Thymus (tissue), 11 donors: Measurements from ENCODE around the gene H19. TPM values are rescaled to one million over a fixed set of nuclear protein-coding genes. Genes with fewer than 3 reads are reported as not detected.

Experiments
- DNase-seq, 9 donors: peaks; one replicate each; pipeline ENCODE4 v3.0.0-alpha.2; 2013; ENCODE audit warnings: low spot score in 9 of 9, low read depth in 6 of 9, missing footprints in 1 of 9
- H3K27ac ChIP-seq, 2 donors: one replicate each; pipeline ENCODE4 v1.5.1; 2013; ENCODE audit warnings: control low read depth in 1 of 2, low read depth in 1 of 2, low read length in 1 of 2, mild to moderate bottlenecking in 1 of 2, moderate library complexity in 1 of 2
- H3K27me3 ChIP-seq, 2 donors: one replicate each; pipeline ENCODE4 v1.5.1; 2013; ENCODE audit warnings: low read length in 1 of 2; ENCODE audit not compliant: control insufficient read depth in 2 of 2, insufficient read depth in 1 of 2
- H3K36me3 ChIP-seq, 2 donors: one replicate each; pipeline ENCODE4 v1.5.1; 2013; ENCODE audit warnings: low read length in 1 of 2, mild to moderate bottlenecking in 1 of 2, moderate library complexity in 1 of 2; ENCODE audit not compliant: control insufficient read depth in 2 of 2, insufficient read depth in 2 of 2
- H3K4me1 ChIP-seq, 2 donors: one replicate each; pipeline ENCODE4 v1.5.1; 2013; ENCODE audit warnings: low read length in 2 of 2; ENCODE audit not compliant: control insufficient read depth in 2 of 2, insufficient read depth in 2 of 2
- H3K4me3 ChIP-seq, 2 donors: one replicate each; pipeline ENCODE4 v1.5.1; 2013; ENCODE audit warnings: low read length in 2 of 2, control low read depth in 1 of 2, mild to moderate bottlenecking in 1 of 2
- H3K9me3 ChIP-seq, 2 donors: one replicate each; pipeline ENCODE4 v1.5.1; 2013; ENCODE audit warnings: low read length in 1 of 2, mild to moderate bottlenecking in 1 of 2; ENCODE audit not compliant: control insufficient read depth in 2 of 2, insufficient read depth in 1 of 2
- WGBS: extraction: QIAGEN DNeasy Blood & Tissue Kit; methylation state at CpG from one replicate; pipeline ENCODE4 v1.1.7; 2013; 5-methylcytosine and 5-hydroxymethylcytosine counted together
- polyA plus RNA-seq: library from polyadenylated mRNA; stranded (reverse); fragments of 200-250 nt; gene quantifications from one replicate; pipeline ENCODE4 v1.2.3, GENCODE V29; 2013
- total RNA-seq: library from RNA; stranded (reverse); fragments of 120-200 nt; gene quantifications from one replicate; pipeline ENCODE4 v1.2.4, GENCODE V29; 2013
- donor health status: healthy.

Gene H19
- total and polyA plus RNA-seq, 2 donors = 102 to 413 TPM

GRCh38 chr11:1978720-1979473 is 18.7 kb downstream of the H19 start:
- no peaks in the 10 kb centered on the region for H3K4me1 ChIP-seq
- WGBS = 87% methylated on average over 10 of the region's 26 CpGs
- DNase-seq = no peak
- H3K27ac ChIP-seq = no peak overlapping the region
- H3K27me3 ChIP-seq = no peaks in the 10 kb centered on the region
- H3K4me3 ChIP-seq = no peak overlapping the region
- no peaks in the 10 kb centered on the region for H3K36me3 ChIP-seq
- H3K9me3 ChIP-seq = no peaks in the 10 kb centered on the region

- Histone ChIP-seq H3K27me3 (no peaks in the 10 kb centered on the region), H3K9me3 (no peaks in the 10 kb centered on the region), H3K36me3 (no peaks in the 10 kb centered on the region), H3K4me3 (no peak overlapping the region), H3K27ac (no peak overlapping the region), H3K4me1 (no peaks in the 10 kb centered on the region)
- no peak for DNase-seq
- WGBS = no CpG with 5 or more reads among the region's 13 CpGs
Observed at GRCh38 chr11:1975185-1975584, 22.5 kb downstream of the H19 start.

- H3K4me1 ChIP-seq = no peaks in the 10 kb centered on the region
- no peaks in the 10 kb centered on the region for H3K27me3 ChIP-seq
- H3K27ac ChIP-seq = no peak overlapping the region
- H3K36me3 ChIP-seq = no peaks in the 10 kb centered on the region
- H3K9me3 ChIP-seq = no peaks in the 10 kb centered on the region
- WGBS = 98% methylated on average over 10 of the region's 15 CpGs
- no peak for DNase-seq
- H3K4me3 ChIP-seq = no peak overlapping the region
Observed at GRCh38 chr11:1970956-1971355, 26.7 kb downstream of the H19 start.

- H3K27ac ChIP-seq = no peak overlapping the region
- no peaks in the 10 kb centered on the region for H3K36me3 ChIP-seq
- no peaks in the 10 kb centered on the region for H3K27me3 ChIP-seq
- H3K4me3 ChIP-seq = no peak overlapping the region
- no peaks in the 10 kb centered on the region for H3K9me3 ChIP-seq
- no peak for DNase-seq
- no CpG with 5 or more reads among the region's 23 CpGs for WGBS
- H3K4me1 ChIP-seq = no peaks in the 10 kb centered on the region
Observed at GRCh38 chr11:1969776-1970175, 27.9 kb downstream of the H19 start.

- no peak for DNase-seq
- H3K27me3 ChIP-seq = no peaks in the 10 kb centered on the region
- no peak overlapping the region for H3K4me3 ChIP-seq
- no peaks in the 10 kb centered on the region for H3K9me3 ChIP-seq
- H3K36me3 ChIP-seq = no peaks in the 10 kb centered on the region
- no peak overlapping the region for H3K27ac ChIP-seq
- H3K4me1 ChIP-seq = no peaks in the 10 kb centered on the region
- no CpG with 5 or more reads among the region's 21 CpGs for WGBS
Observed at GRCh38 chr11:1969035-1969434, 28.6 kb downstream of the H19 start.

- H3K36me3 ChIP-seq = no peaks in the 10 kb centered on the region
- no peaks in the 10 kb centered on the region for H3K27me3 ChIP-seq
- no peaks in the 10 kb centered on the region for H3K9me3 ChIP-seq
- no peak overlapping the region for H3K4me3 ChIP-seq
- WGBS = 87% methylated on average over 7 of the region's 24 CpGs
- H3K27ac ChIP-seq = no peak overlapping the region
- no peaks in the 10 kb centered on the region for H3K4me1 ChIP-seq
- no peak for DNase-seq
Observed at GRCh38 chr11:1968454-1969002, 29.1 kb downstream of the H19 start.

GRCh38 chr11:1967641-1968225 is 29.9 kb downstream of the H19 start:
- Histone ChIP-seq H3K4me1 (no peaks in the 10 kb centered on the region), H3K27ac (no peak overlapping the region), H3K27me3 (no peaks in the 10 kb centered on the region), H3K36me3 (no peaks in the 10 kb centered on the region), H3K9me3 (no peaks in the 10 kb centered on the region), H3K4me3 (no peak overlapping the region)
- DNase-seq = no peak
- WGBS = no CpG with 5 or more reads among the region's 21 CpGs

GRCh38 chr11:1966531-1966930 is 31.1 kb downstream of the H19 start:
- no peak overlapping the region for H3K4me3 ChIP-seq
- DNase-seq = no peak
- H3K9me3 ChIP-seq = no peaks in the 10 kb centered on the region
- 91% methylated on average over 8 of the region's 18 CpGs for WGBS
- no peaks in the 10 kb centered on the region for H3K36me3 ChIP-seq
- no peak overlapping the region for H3K27ac ChIP-seq
- H3K27me3 ChIP-seq = no peaks in the 10 kb centered on the region
- no peaks in the 10 kb centered on the region for H3K4me1 ChIP-seq

- Histone ChIP-seq H3K4me1 (no peaks in the 10 kb centered on the region), H3K9me3 (no peaks in the 10 kb centered on the region), H3K4me3 (no peak overlapping the region), H3K27ac (no peak overlapping the region), H3K27me3 (no peaks in the 10 kb centered on the region), H3K36me3 (no peaks in the 10 kb centered on the region)
- DNase-seq = no peak
- WGBS = 100% methylated on average over 4 of the region's 20 CpGs
Observed at GRCh38 chr11:1964955-1965354, 32.7 kb downstream of the H19 start.
